Erythroblast (primary cell): ENCODE data around the gene KCNQ5.

ENCODE experiments used
- DNase-seq, 2 experiments: peaks; one replicate each; lab custom pipeline; 2025; lab: John Stamatoyannopoulos, UW
- GATA1 ChIP-seq: IDR thresholded peaks from 2 replicates; pipeline ENCODE4 v1.6.1; 2011; ENCODE audit warnings: low read depth, mild to moderate bottlenecking, control low read depth, low read length, moderate library complexity
- POLR2A ChIP-seq: IDR thresholded peaks from 2 replicates; pipeline ENCODE4 v1.6.1; 2011; ENCODE audit warnings: mild to moderate bottlenecking, low read length

KCNQ5 gene

DNA sequence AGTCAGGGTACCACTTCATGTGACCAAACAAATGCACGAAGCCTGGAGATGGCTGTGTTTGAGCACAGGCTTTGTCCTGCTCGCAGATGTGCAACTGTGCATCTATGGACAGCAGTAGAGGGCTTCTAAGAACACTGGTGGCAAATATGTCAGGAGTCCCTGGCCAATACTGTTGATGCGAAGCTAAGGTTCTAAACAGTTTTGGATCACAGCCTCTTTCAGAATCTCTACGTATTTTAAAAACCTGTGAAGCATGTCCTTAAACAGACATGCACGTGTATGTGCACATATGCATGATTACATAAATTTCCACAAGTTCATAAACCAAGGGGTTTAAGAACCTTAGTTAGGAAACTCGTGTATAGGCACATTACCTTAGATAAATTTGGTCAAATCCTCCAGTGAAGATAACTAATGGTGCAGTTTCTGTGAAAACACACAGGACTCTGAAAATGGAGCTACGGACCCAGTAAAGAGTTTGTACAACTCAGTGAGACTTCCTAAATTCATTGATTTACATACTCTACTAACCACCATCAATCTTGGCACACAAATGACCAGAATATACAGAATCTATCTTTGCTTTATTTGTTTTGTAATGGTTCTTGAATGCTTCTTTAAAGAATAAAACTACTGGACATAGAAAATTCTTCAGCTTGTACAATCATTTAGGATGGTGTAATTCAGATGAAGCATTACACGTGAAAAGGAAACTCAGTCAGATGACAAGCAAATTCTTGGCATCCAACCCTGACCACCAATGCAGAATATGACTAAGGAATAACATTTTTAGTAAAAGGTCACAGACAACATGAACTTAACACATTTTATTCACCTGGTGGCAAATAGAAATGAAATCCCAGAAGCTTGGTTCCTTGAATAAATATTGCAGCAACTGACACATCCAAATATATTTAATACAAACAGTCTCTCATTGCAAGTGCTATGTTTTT lies 27.4 kb downstream of the KCNQ5 start:
- DNase-seq: peak in 1 of 2 experiments; percentile 18
- no peak for TF ChIP-seq POLR2A
- TF ChIP-seq GATA1: no peak

DNA sequence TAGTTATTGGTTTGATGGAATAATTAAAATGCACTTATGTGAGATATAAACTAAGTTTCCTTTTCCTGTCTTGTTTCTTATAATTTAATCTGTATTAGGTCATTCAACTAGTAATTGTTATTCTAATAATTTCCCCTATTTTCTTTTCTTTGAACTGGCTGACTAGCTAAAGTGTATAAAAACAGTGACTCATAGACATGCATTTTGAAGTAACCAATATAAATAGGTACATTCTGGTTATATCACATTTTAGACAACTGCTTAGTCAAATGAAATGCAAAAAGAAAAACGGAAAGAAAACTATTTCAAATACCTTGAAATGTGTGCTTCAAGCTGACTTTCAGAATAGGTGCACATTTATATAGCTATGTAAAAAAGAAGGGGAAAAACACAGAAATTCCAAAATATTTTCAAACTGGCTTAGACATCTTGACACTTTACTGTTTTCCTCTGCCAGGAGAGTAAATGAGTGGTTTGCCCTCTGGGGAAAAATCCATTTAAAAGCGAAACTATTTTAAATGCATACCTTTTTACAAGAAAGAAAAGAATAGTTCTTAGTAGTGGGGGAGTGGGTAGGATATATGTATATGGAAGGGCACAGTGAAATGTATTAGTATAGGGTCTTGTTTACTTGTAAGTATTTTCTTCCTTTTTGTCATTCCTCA lies 28.3 kb downstream of the KCNQ5 start:
- no peak for DNase-seq
- TF ChIP-seq GATA1 (no peak), POLR2A (no peak)

DNA sequence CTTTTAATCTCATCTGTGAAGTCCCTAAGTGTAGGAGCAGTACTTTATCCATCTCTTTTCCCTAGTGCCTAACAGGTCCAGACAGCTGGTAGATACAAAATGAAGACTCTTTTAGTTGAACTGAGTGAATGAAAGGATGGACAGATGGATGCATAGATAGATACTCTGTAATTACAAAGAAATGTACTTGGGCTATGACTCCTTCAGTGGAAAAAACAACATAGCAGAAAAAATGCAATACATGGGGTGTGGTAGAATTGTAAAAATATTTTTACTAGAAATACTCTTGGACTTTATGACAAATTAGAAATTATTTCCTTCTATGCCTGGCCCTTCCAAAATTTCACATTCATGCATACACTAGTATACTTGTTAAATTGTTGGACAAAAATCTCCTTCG lies 29.3 kb downstream of the KCNQ5 start:
- TF ChIP-seq POLR2A (no peak), GATA1 (no peak)
- DNase-seq: no peak

DNA sequence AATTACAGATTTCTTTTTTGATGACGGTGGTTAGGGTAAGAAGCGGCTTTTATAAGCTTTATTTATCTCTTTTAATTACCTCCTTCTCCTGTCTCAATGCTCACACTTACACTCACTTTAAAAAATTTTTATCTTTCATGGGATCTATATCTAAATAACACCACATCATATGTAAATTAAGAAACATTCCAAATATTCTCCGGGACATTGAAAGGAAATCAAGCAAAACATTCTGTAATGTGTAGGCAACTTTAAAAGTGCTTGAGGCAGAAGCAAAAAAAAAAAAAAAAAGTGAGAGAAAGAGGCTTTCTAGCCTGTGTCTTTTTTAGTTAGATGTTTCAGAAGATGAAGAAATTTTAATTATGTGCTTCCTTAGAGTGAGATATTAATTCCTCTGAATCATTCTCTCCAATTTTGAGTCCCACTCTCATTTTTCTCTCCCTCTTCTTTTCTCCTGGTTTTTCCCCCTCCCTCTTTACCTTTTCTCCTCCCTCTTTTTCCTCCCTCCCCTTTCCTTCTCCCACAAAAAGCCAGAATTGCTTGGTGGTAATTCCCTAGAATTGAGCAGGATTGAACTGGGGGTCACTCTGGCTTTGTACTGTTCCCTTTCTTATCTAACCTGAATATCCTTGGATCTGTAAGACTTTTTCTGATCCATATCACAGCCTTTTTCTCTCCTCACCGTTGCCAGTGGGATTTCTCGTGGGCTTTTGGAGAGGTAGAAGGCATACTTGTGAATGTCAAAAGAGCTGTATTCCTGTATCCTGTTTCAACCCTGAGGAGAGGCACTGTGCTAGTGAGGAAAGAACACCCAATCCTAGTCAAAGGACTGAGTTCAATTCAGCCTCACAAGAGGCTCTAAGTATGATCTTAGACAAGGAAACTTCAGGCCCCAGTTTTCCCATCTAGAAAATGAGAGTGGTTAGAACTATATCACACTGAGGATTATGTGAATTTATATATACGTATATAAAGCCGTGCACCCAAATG lies 30.4 kb downstream of the KCNQ5 start:
- TF ChIP-seq GATA1 (no peak), POLR2A (no peak)
- DNase-seq: no peak

DNA sequence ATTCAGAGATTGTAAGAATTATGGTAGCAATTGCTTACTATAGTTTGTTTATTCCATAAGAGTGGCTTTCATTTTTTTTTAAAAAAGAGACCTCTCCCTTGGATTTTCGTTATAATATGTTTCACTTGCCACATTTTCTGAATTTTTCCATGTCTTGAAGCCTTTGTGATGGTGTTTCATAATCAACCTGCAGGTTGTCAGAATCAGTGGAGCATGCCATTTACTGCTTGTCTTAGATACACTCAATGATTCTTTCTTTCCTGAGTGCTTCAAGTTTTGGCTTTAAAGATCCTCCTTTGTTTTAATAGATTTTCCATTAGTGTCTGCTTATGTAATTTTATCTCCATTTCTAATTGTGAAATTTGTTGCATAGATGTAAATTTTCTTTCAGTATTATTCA lies 31.2 kb downstream of the KCNQ5 start:
- TF ChIP-seq GATA1 (no peak), POLR2A (no peak)
- DNase-seq: no peak

DNA sequence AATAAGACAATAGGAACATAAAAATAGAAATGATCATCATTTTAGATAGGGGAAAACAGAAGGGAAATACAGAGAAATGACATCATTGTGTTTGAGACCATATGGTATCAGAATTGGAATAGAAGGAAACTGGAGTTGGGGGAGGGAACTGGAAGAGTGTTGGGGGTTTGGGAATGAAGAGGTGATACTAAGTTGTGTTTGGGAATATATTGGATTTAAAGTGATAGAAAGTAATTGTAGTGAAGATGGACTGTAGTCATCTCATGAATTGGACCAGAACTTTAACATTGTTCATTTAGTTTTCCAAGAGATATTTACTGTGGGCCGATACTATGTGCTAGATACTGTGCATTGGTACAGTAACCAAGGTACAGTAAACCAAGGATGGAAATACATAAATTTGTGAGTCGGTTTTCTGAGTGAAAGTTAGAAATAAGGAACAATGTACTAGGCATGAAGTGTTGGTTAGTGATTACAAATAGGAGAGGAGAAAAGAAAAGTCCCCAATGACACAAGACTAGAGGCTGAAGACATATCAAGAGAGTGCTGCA lies 32.3 kb downstream of the KCNQ5 start:
- no peak for TF ChIP-seq POLR2A
- no peak for TF ChIP-seq GATA1
- no peak for DNase-seq

DNA sequence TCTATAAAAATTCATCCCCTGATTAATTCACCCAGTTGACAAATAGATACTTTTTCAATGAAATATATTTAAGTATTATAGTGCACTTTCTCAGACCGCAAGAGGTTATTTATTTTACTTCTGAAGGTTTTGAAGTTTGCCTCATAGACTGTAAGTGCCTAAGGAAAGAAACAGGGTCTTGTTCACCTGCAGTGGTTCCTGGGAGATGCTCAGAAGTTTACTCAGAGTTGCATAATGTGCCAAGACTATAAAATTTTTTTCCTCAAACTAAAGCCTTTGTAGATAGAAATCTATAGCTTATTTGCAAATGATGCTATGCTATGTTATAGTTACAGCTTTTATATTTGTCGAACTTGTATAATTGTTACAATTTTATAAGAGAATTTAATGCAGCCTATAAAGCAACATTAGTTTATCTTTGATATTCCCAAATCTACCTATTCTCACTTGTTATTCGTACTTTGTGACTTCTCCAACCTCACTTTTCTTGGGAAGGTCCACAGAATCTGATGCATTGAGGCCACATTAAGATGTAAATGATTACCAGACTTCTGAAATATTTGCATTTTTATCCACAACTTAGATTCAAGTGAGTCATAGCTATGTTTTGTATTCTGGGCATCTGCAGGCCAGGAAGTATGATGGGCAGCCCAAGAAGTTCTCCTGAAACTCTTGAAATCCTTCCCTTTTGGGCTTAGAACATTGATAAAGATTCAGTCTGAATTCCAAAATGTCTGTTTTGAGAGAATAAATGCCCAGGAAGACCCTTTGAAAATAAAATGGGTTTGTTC lies 35.7 kb downstream of the KCNQ5 start:
- TF ChIP-seq POLR2A (no peak), GATA1 (no peak)
- DNase-seq: no peak

DNA sequence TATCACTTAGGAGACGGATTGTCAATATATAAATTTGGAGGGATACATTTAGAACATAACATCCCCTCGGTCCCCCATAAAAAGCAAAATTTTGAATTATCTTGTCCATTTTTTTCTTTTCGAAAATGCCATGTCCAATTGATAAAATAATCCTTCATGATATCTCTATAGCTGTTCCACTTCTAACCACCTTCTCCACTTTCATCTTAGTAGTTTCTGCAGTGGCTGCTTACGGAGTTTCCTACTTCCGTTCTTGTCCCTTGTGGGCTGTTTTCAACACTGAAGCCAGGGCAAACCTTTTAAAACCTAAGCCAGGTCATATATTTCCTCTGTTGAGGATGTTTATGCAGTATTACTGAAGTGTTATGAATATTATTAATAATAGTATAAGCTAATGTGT lies 37.9 kb downstream of the KCNQ5 start:
- DNase-seq: no peak
- TF ChIP-seq POLR2A (no peak), GATA1 (no peak)

DNA sequence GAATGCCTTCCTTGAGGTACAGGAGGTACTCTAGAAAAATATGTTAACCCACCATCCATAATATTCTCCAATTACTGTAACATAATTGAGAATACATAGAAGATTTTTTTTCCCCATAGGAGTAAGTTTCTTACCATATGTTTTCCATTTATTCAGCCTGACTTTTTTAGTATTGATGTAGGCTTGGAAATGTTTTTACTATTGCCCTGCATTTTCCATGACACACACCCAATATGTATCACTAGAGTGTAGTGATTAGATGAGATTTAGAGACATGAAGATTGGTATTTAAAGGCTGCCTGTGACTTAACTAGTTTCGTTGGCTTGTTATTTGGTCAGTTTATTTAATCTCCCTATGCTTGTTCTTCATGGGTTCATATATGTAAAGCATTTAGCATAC lies 39.5 kb downstream of the KCNQ5 start:
- no peak for DNase-seq
- no peak for TF ChIP-seq POLR2A

DNA sequence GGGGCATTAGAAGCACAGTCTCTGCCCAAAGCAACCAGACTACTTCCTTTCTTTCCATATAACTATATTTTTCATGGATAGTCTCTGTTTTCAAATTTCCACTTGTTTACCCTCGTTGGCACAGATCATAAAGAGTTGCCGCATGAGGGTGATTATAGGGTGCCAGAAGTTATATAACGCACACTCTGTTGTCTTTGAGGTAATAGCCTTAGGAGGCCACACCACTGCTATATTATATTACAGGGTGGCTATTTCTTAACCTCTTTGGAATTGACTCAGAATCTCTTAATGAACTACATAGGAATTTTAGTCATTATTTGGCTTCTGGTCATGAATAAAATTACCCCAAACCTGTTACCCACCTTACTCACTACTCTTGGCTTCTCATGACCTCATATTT lies 43.7 kb downstream of the KCNQ5 start:
- TF ChIP-seq POLR2A (no peak), GATA1 (no peak)

DNA sequence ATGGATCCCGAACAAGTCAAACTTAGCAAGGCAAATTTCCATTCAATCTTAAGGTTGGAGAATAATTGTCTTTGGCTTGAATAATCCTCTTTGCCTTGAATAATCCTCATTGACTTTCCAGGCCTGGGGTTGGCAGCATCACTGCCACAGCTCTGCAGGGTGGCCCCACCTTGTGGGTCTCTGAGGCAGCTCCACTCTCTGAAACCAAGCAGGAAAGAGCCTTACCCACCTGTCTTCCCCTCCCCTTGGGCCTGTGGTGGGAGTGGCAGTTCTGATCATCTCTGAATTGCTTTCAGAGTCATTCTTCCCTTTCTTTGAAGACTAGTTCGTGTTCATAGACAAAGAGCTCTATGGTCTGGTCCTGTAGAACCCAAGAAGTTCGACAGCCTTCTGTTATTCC lies 47.5 kb downstream of the KCNQ5 start:
- DNase-seq: no peak
- no peak for TF ChIP-seq POLR2A
- no peak for TF ChIP-seq GATA1

More for the DNA sequence above, 43.7 kb downstream of the KCNQ5 start:
- DNase-seq: no peak

DNA sequence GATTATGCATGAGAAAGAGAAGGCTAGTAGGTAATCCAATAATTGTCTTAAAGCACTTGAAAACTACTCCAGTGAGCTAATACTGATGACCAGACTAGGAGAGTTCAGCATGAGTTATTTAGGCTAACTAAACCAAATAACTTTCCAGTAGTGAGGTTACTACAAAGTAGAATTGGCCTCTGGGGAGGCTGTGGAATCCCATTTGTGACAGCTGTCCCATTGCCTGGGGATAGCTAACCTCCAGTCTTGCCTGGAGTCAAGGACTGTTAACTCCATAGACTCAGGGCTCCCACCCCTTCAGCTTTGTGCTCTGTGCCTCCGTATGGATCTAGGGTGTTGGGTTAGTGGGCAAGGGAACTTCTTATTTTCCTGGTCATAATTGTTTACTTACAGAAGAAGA lies 51.0 kb downstream of the KCNQ5 start:
- DNase-seq: no peak
- TF ChIP-seq POLR2A (no peak), GATA1 (no peak)
